GM19238 (cell line): ENCODE measurements around the gene HOXC11.

ENCODE experiments used
- DNase-seq: peaks from one replicate; pipeline ENCODE4 v3.0.0; 2011; ENCODE audit warnings: low spot score; ENCODE audit not compliant: insufficient read length

The HOXC11 gene

GRCh38 chr12:53972722-53973235 lies at the start of gene HOXC11:
TSS of gene HOXC11 (plus strand) at chr12:53973126. CDS start at chr12:53973242, 116 bp downstream.
- no peak for DNase-seq

- no peak for DNase-seq
Observed at GRCh38 chr12:53924521-53925405, 48.2 kb upstream of the HOXC11 start.

GRCh38 chr12:53927220-53928029 lies 45.5 kb upstream of the HOXC11 start:
- DNase-seq, result no peak

- DNase-seq, result no peak
Observed at GRCh38 chr12:53928054-53928835, 44.7 kb upstream of the HOXC11 start.

- no peak for DNase-seq
Observed at GRCh38 chr12:53929527-53929926, 43.4 kb upstream of the HOXC11 start.

- no peak for DNase-seq
Observed at GRCh38 chr12:53930591-53931255, 42.2 kb upstream of the HOXC11 start.

- no peak for DNase-seq
Observed at GRCh38 chr12:53931844-53932581, 40.9 kb upstream of the HOXC11 start.

- no peak for DNase-seq
Observed at GRCh38 chr12:53932915-53933314, 40.0 kb upstream of the HOXC11 start.

GRCh38 chr12:53935383-53936341 lies 37.3 kb upstream of the HOXC11 start:
- no peak for DNase-seq

- no peak for DNase-seq
Observed at GRCh38 chr12:53937099-53937498, 35.8 kb upstream of the HOXC11 start.

- no peak for DNase-seq
Observed at GRCh38 chr12:53937596-53938325, 35.2 kb upstream of the HOXC11 start.

GRCh38 chr12:53938326-53939140 lies 34.4 kb upstream of the HOXC11 start, which contains the start of gene HOXC13:
TSS of gene HOXC13 (plus strand) at chr12:53938831. CDS start at chr12:53938907, 76 bp downstream.
- DNase-seq, result no peak

GRCh38 chr12:53939141-53940108 lies 33.5 kb upstream of the HOXC11 start:
- no peak for DNase-seq

GRCh38 chr12:53940443-53941014 lies 32.4 kb upstream of the HOXC11 start:
- no peak for DNase-seq

GRCh38 chr12:53941187-53941586 lies 31.7 kb upstream of the HOXC11 start:
- DNase-seq, result no peak

GRCh38 chr12:53941750-53942149 lies 31.2 kb upstream of the HOXC11 start:
- DNase-seq, result no peak
